ENCODE measurements around the gene MTHFS. TPM values are rescaled to one million over a fixed set of nuclear protein-coding genes. Genes with fewer than 3 reads are reported as not detected.
"Not testable (repeated sequence)": the region's sequence is repeated elsewhere in the genome, so short reads cannot be mapped to it uniquely, and the experiment has no call there.

The MTHFS gene
- total and polyA plus RNA-seq, 2 donors (not counting 3 experiments of a cell fraction or from before 2014, with no cell fraction given), result 9.3 to 15.7 TPM

GRCh38 chr15:79914728-79915127 is 17.9 kb upstream of the MTHFS start:
- Histone ChIP-seq H3K4me2 (ENCODE audit: insufficient read depth, low read length) (no peak overlapping the region), H3K4me1 (ENCODE audit: control insufficient read depth, extremely low read depth, insufficient read depth, low read length) (no peaks in the 10 kb centered on the region), H3K79me2 (ENCODE audit: control insufficient read depth, insufficient read depth, low read length) (no peaks in the 10 kb centered on the region), H2AFZ (ENCODE audit: low read depth, low read length) (no peak overlapping the region), H3K27me3 (ENCODE audit: control insufficient read depth in 2 of 2, insufficient read depth in 2 of 2, low read length in 2 of 2) (no peaks in the 10 kb centered on the region), H4K20me1 (replicated peaks; ENCODE audit: control insufficient read depth, extremely low read depth, insufficient read depth, low read length) (no peaks in the 10 kb centered on the region), H3K27ac (ENCODE audit: insufficient read depth, low read depth, low read length) (no peak overlapping the region), H3K9ac (replicated peaks; ENCODE audit: extremely low read depth, insufficient read depth, low read length) (no peak overlapping the region), H3K9me1 (replicated peaks; ENCODE audit: control insufficient read depth, extremely low read depth, insufficient read depth, low read length) (no peaks in the 10 kb centered on the region), H3K9me3 (replicated peaks; ENCODE audit: control insufficient read depth, insufficient read depth, low read length) (no peaks in the 10 kb centered on the region), H3K36me3 (ENCODE audit: control insufficient read depth in 2 of 2, extremely low read depth in 1 of 2, insufficient read depth in 2 of 2, low read length in 2 of 2) (no peaks in the 10 kb centered on the region), H3K4me3 (replicated peaks in 1 of 3; ENCODE audit: insufficient read depth in 1 of 3, low read depth in 1 of 3, low read length in 3 of 3) (no peak overlapping the region)
- CTCF ChIA-PET, result no interaction called here
- BruUV-seq (replicated peaks), result no TSS peak
- DNase-seq (ENCODE audit: low read depth, low spot score) (no peak), FAIRE-seq (no peak)
- POLR2A ChIA-PET, result no interaction called here
- intact Hi-C loops (cut with micrococcal nuclease), result no loop called here
- TF ChIP-seq FOS (IDR thresholded peaks at IDR 0.05; ENCODE audit: borderline replicate concordance, insufficient read depth, low read length) (no peak), EZH2 (IDR thresholded peaks at IDR 0.05; ENCODE audit: borderline replicate concordance, low read depth, low read length, severe bottlenecking) (no peak), POLR2A (IDR thresholded peaks at IDR 0.05; ENCODE audit: low read depth, low read length) (no peak), POLR2AphosphoS5 (IDR thresholded peaks at IDR 0.05; ENCODE audit: insufficient read depth, low read depth, low read length) (no peak)
- dilution Hi-C loops (cut with MboI; ENCODE audit: extremely low pct_ligation_motif_present, low sequenced_read_pairs), result no loop called here

DNA sequence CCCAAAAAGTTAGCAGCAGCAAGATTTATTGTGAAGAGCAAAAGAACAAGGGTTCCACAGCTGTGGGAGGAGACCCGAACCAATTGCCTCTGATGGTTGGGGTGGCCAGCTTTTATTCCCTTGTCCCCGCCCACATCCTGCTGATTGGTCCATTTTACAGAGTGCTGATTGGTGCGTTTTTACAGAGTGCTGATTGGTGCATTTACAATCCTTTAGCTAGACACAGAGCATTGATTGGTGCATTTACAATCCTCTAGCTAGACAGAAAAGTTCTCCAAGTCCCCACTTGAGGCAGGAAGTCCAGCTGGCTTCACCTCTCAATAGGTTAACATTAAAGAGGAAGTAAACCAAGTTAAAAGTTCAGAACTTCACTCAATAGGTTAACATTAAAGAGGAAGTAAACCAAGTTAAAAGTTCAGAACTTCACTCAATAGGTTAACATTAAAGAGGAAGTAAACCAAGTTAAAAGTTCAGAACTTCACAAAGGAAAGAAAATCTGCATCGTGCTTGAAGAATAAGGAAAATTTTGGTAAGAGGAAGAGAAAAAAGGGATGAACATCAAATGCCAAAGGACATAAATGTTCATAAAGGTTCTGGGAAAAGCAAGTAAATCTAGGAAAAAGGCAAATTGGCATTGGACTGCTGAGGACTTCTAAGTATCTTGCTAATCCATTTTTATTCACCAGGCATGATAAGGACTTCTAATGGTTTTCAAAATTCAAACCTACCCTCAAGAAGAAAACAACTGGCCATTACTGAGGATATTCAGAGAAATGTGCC is 12.9 kb upstream of the MTHFS start:
- H3K36me3 ChIP-seq (ENCODE audit: control insufficient read depth in 2 of 2, extremely low read depth in 1 of 2, insufficient read depth in 2 of 2, low read length in 2 of 2); H3K79me2 ChIP-seq (ENCODE audit: control insufficient read depth, insufficient read depth, low read length); H2AFZ ChIP-seq (ENCODE audit: low read depth, low read length); H3K27me3 ChIP-seq (ENCODE audit: control insufficient read depth in 2 of 2, insufficient read depth in 2 of 2, low read length in 2 of 2); H4K20me1 ChIP-seq (replicated peaks; ENCODE audit: control insufficient read depth, extremely low read depth, insufficient read depth, low read length); H3K9me1 ChIP-seq (replicated peaks; ENCODE audit: control insufficient read depth, extremely low read depth, insufficient read depth, low read length); H3K4me2 ChIP-seq (ENCODE audit: insufficient read depth, low read length); H3K4me3 ChIP-seq (replicated peaks in 1 of 3; ENCODE audit: insufficient read depth in 1 of 3, low read depth in 1 of 3, low read length in 3 of 3); H3K27ac ChIP-seq (ENCODE audit: insufficient read depth, low read depth, low read length); H3K9me3 ChIP-seq (replicated peaks; ENCODE audit: control insufficient read depth, insufficient read depth, low read length); H3K9ac ChIP-seq (replicated peaks; ENCODE audit: extremely low read depth, insufficient read depth, low read length); dilution Hi-C loops (cut with MboI; ENCODE audit: extremely low pct_ligation_motif_present, low sequenced_read_pairs); CTCF ChIA-PET; BruUV-seq (replicated peaks); intact Hi-C loops (cut with micrococcal nuclease); DNase-seq (ENCODE audit: low read depth, low spot score); FAIRE-seq; H3K4me1 ChIP-seq (ENCODE audit: control insufficient read depth, extremely low read depth, insufficient read depth, low read length): not testable (repeated sequence)
- POLR2A ChIA-PET, result interaction anchor here (0.7 kb wide), 1 partner anchor 324 kb away, joined by 3 read pairs; no protein-coding TSS in a partner anchor

All from endothelial cell of umbilical vein (primary cell).